ENCODE measurements around the gene BICC1. TPM values are rescaled to one million over a fixed set of nuclear protein-coding genes. Genes with fewer than 3 reads are reported as not detected.
A peak's percentile ranks its signal among the peaks of the same experiment; 100 is the strongest.

The BICC1 gene
- total and polyA plus RNA-seq, 8 donors: 0.29 to 25.0 (median 4.5) TPM

- no peaks in the 10 kb centered on the region for H3K4me1 ChIP-seq
- H3K27ac ChIP-seq: no peak overlapping the region
- TF ChIP-seq POLR2AphosphoS5 (IDR thresholded peaks at IDR 0.05) (no peak), EP300 (IDR thresholded peaks at IDR 0.05) (no peak), CTCF (IDR thresholded peaks at IDR 0.05) (no peak), POLR2A (IDR thresholded peaks at IDR 0.05) (no peak)
- intact Hi-C loops (cut with DNase I; ENCODE audit: low total_unique reads): no loop called here
- no peaks in the 10 kb centered on the region for H3K36me3 ChIP-seq
- H3K4me3 ChIP-seq: no peak overlapping the region
- DNase-seq: no peak
- peaks cover 0 to 11% (median 0%) of the 10 kb centered on the region in 4 donors for H3K9me3 ChIP-seq
- H3K27me3 ChIP-seq: no peaks in the 10 kb centered on the region
Observed at GRCh38 chr10:58672845-58673244, 160.2 kb downstream of the BICC1 start.

GRCh38 chr10:58674251-58674650, 161.6 kb downstream of the BICC1 start:
- TF ChIP-seq EP300 (IDR thresholded peaks at IDR 0.05): no peak
- no peak for TF ChIP-seq CTCF (IDR thresholded peaks at IDR 0.05)
- TF ChIP-seq POLR2AphosphoS5 (IDR thresholded peaks at IDR 0.05): no peak
- TF ChIP-seq POLR2A (IDR thresholded peaks at IDR 0.05): no peak
- H3K4me1 ChIP-seq: no peaks in the 10 kb centered on the region
- no peak for DNase-seq
- peaks cover 0 to 11% (median 0%) of the 10 kb centered on the region in 4 donors for H3K9me3 ChIP-seq
- no peak overlapping the region for H3K4me3 ChIP-seq
- no peaks in the 10 kb centered on the region for H3K27me3 ChIP-seq
- 65 to 82% (median 76%) methylated on average over 2 of the region's 2 CpGs for WGBS, 5 donors
- no peaks in the 10 kb centered on the region for H3K36me3 ChIP-seq
- H3K27ac ChIP-seq: no peak overlapping the region
- intact Hi-C loops (cut with DNase I; ENCODE audit: low total_unique reads): no loop called here

GRCh38 chr10:58675321-58675720, 162.6 kb downstream of the BICC1 start:
- Histone ChIP-seq H3K27me3 (no peaks in the 10 kb centered on the region), H3K9me3 (peaks cover 0 to 11% (median 0%) of the 10 kb centered on the region in 4 donors), H3K4me1 (no peaks in the 10 kb centered on the region), H3K4me3 (no peak overlapping the region), H3K36me3 (no peaks in the 10 kb centered on the region), H3K27ac (no peak overlapping the region)
- 85 to 95% (median 88%) methylated on average over 2 of the region's 2 CpGs for WGBS, 5 donors
- no peak for DNase-seq
- intact Hi-C loops (cut with DNase I; ENCODE audit: low total_unique reads): no loop called here
- no peak for TF ChIP-seq POLR2AphosphoS5 (IDR thresholded peaks at IDR 0.05)
- no peak for TF ChIP-seq EP300 (IDR thresholded peaks at IDR 0.05)
- TF ChIP-seq CTCF (IDR thresholded peaks at IDR 0.05): no peak
- TF ChIP-seq POLR2A (IDR thresholded peaks at IDR 0.05): no peak

GRCh38 chr10:58691528-58691927, 178.9 kb downstream of the BICC1 start:
- Histone ChIP-seq H3K36me3 (no peaks in the 10 kb centered on the region), H3K9me3 (peaks cover 0 to 39% (median 16%) of the 10 kb centered on the region in 4 donors), H3K4me3 (no peak overlapping the region), H3K27me3 (no peaks in the 10 kb centered on the region), H3K27ac (no peak overlapping the region), H3K4me1 (no peaks in the 10 kb centered on the region)
- intact Hi-C loops (cut with DNase I; ENCODE audit: low total_unique reads): no loop called here
- DNase-seq: peak in 1 of 2 donors; percentile 53
- WGBS, 5 donors: 82 to 96% (median 91%) methylated on average over 2 of the region's 2 CpGs
- TF ChIP-seq POLR2AphosphoS5 (IDR thresholded peaks at IDR 0.05) (no peak), CTCF (IDR thresholded peaks at IDR 0.05) (no peak), EP300 (IDR thresholded peaks at IDR 0.05) (no peak), POLR2A (IDR thresholded peaks at IDR 0.05) (no peak)
